A673 (cell line): ENCODE data around the gene CDIP1. TPM values are rescaled to one million over a fixed set of nuclear protein-coding genes. Genes with fewer than 3 reads are reported as not detected.

Source experiments
- BruUV-seq: library from RNA; stranded (reverse); fragments of 400-500 nt; replicated peaks from 2 replicates; lab custom pipeline; 2021; lab: Mats Ljungman, UMichigan
- CTCF ChIA-PET: fragments of 300-600 bp; sonication (Branson Sonifier 250); formaldehyde crosslinking; loops from one replicate; lab custom pipeline; 2022; ENCODE audit warnings: antibody characterized with exemption; lab: Charles Lee
- POLR2A ChIA-PET: fragments of 300-600 bp; sonication (Branson Sonifier 250); formaldehyde crosslinking; loops from one replicate; lab custom pipeline; 2022; ENCODE audit warnings: antibody characterized with exemption; ENCODE audit not compliant: low non-redundant PET; lab: Charles Lee
- DNase-seq: peaks from one replicate; pipeline ENCODE4 v3.0.0-alpha.2; 2015; ENCODE audit warnings: low spot score
- H3K27ac ChIP-seq: fragments of 200-600 bp; sonication (generic); 2 replicates; pipeline ENCODE4 v1.5.1; 2016; ENCODE audit warnings: mixed run types, low read depth, mild to moderate bottlenecking, mixed read lengths, antibody characterized with exemption, low read length; ENCODE audit not compliant: poor library complexity, severe bottlenecking
- H3K27me3 ChIP-seq: fragments of 200-600 bp; sonication (generic); replicated peaks from 2 replicates; pipeline ENCODE4 v1.6.1; 2017; ENCODE audit warnings: mixed run types, low read depth, mild to moderate bottlenecking, mixed read lengths, antibody characterized with exemption, low read length; ENCODE audit not compliant: insufficient read depth, poor library complexity
- H3K36me3 ChIP-seq: fragments of 200-600 bp; sonication (generic); 2 replicates; pipeline ENCODE4 v1.6.1; 2016; ENCODE audit warnings: mixed run types, mild to moderate bottlenecking, mixed read lengths, antibody characterized with exemption, low read length; ENCODE audit not compliant: insufficient read depth, poor library complexity, severe bottlenecking
- H3K4me1 ChIP-seq: fragments of 200-600 bp; sonication (generic); 2 replicates; pipeline ENCODE4 v1.6.1; 2017; ENCODE audit warnings: mixed run types, mild to moderate bottlenecking, mixed read lengths, antibody characterized with exemption, low read length; ENCODE audit not compliant: insufficient read depth, poor library complexity, severe bottlenecking
- H3K4me3 ChIP-seq: fragments of 200-600 bp; sonication (generic); 2 replicates; pipeline ENCODE4 v1.5.1; 2016; ENCODE audit warnings: low read depth, mixed run types, mild to moderate bottlenecking, mixed read lengths, low read length; ENCODE audit not compliant: poor library complexity, severe bottlenecking
- H3K9me3 ChIP-seq: fragments of 200-600 bp; sonication (generic); 2 replicates; pipeline ENCODE4 v1.6.1; 2016; ENCODE audit warnings: mixed run types, low read depth, mild to moderate bottlenecking, mixed read lengths, antibody characterized with exemption, low read length; ENCODE audit not compliant: poor library complexity, severe bottlenecking
- CTCF ChIP-seq: fragments of 300-800, 200-600 bp; sonication (generic); conservative IDR thresholded peaks from 2 replicates; pipeline ENCODE4 v1.5.1; 2017; ENCODE audit warnings: low read depth, mild to moderate bottlenecking, antibody characterized with exemption, low read length, moderate library complexity, mixed read lengths
- EZH2 ChIP-seq: fragments of 200-600 bp; sonication (generic); IDR thresholded peaks from 2 replicates; pipeline ENCODE4 v1.6.1; 2017; ENCODE audit warnings: borderline replicate concordance, low read depth, mild to moderate bottlenecking, mixed read lengths, antibody characterized with exemption, low read length; ENCODE audit not compliant: poor library complexity, severe bottlenecking
- intact Hi-C: fragments of 100-400 bp; cut with micrococcal nuclease; formaldehyde crosslinking; loops from one replicate; pipeline ENCODE4 v1.10.0; 2022; ENCODE audit not compliant: unreplicated experiment
- total RNA-seq: library from RNA; stranded (reverse); gene quantifications from 2 replicates; pipeline ENCODE4 v1.2.3, GENCODE V29; 2021

CDIP1 gene
- total RNA-seq, 1 experiment from 2014 or later: 12.8 TPM

- BruUV-seq: no TSS peak
- Histone ChIP-seq H3K4me3 (no peak overlapping the region), H3K36me3 (no peaks in the 10 kb centered on the region), H3K4me1 (no peaks in the 10 kb centered on the region), H3K27ac (no peak overlapping the region), H3K9me3 (no peaks in the 10 kb centered on the region), H3K27me3 (no peaks in the 10 kb centered on the region)
- DNase-seq: no peak
- ChIA-PET CTCF (no interaction called here), POLR2A (no interaction called here)
- intact Hi-C loops: no loop called here
- no peak for TF ChIP-seq EZH2
- TF ChIP-seq CTCF: no peak
These were observed 41.7 kb upstream of the CDIP1 start for GRCh38 chr16:4580250-4580649.

GRCh38 chr16:4578961-4579530 is 40.5 kb upstream of the CDIP1 start:
- Histone ChIP-seq H3K27ac (no peak overlapping the region), H3K9me3 (no peaks in the 10 kb centered on the region), H3K36me3 (no peaks in the 10 kb centered on the region), H3K4me1 (no peaks in the 10 kb centered on the region), H3K27me3 (no peaks in the 10 kb centered on the region), H3K4me3 (no peak overlapping the region)
- intact Hi-C loops: no loop called here
- POLR2A ChIA-PET: no interaction called here
- DNase-seq: no peak
- no peak for TF ChIP-seq EZH2
- no peak for TF ChIP-seq CTCF
- CTCF ChIA-PET: no interaction called here
- BruUV-seq: no TSS peak

- POLR2A ChIA-PET: no interaction called here
- Histone ChIP-seq H3K4me3 (no peak overlapping the region), H3K36me3 (no peaks in the 10 kb centered on the region), H3K9me3 (no peaks in the 10 kb centered on the region), H3K27ac (no peak overlapping the region), H3K4me1 (no peaks in the 10 kb centered on the region), H3K27me3 (no peaks in the 10 kb centered on the region)
- intact Hi-C loops: no loop called here
- BruUV-seq: no TSS peak
- CTCF ChIA-PET: no interaction called here
- TF ChIP-seq CTCF (no peak), EZH2 (no peak)
- DNase-seq: no peak
These were observed 37.4 kb upstream of the CDIP1 start for GRCh38 chr16:4576008-4576407.
